WTC11 (cell line): ENCODE results near the gene MIDN. TPM values are rescaled to one million over a fixed set of nuclear protein-coding genes. Genes with fewer than 3 reads are reported as not detected.
A peak's percentile ranks its signal among the peaks of the same experiment; 100 is the strongest.

Experiments
- CREM ChIP-seq: sonication (generic); formaldehyde crosslinking; IDR thresholded peaks from 2 replicates; pipeline ENCODE4 v1.8.1; 2022; ENCODE audit warnings: mild to moderate bottlenecking, missing genetic modification reagents, moderate library complexity
- FOXP1 ChIP-seq: sonication (generic); formaldehyde crosslinking; IDR thresholded peaks from 2 replicates; pipeline ENCODE4 v1.8.0; 2022; ENCODE audit warnings: missing genetic modification reagents, mild to moderate bottlenecking, moderate library complexity, borderline replicate concordance
- TCF7 ChIP-seq: sonication (generic); formaldehyde crosslinking; IDR thresholded peaks from 2 replicates; pipeline ENCODE4 v1.8.0; 2022; ENCODE audit warnings: mild to moderate bottlenecking, low read depth, missing genetic modification reagents, moderate library complexity
- TEAD1 ChIP-seq: sonication (generic); formaldehyde crosslinking; IDR thresholded peaks from 2 replicates; pipeline ENCODE4 v1.8.0; 2022; ENCODE audit warnings: mild to moderate bottlenecking, missing genetic modification reagents
- TEAD4 ChIP-seq: sonication (generic); formaldehyde crosslinking; IDR thresholded peaks from 2 replicates; pipeline ENCODE4 v1.8.0; 2022; ENCODE audit warnings: mild to moderate bottlenecking, missing genetic modification reagents
- TP53 ChIP-seq: sonication (generic); formaldehyde crosslinking; IDR thresholded peaks from 2 replicates; pipeline ENCODE4 v1.8.1; 2023; ENCODE audit warnings: mild to moderate bottlenecking, missing genetic modification reagents
- ZNF263 ChIP-seq: sonication (generic); formaldehyde crosslinking; IDR thresholded peaks from 2 replicates; pipeline ENCODE4 v1.8.1; 2022; ENCODE audit warnings: low read depth, mild to moderate bottlenecking, moderate library complexity, missing genetic modification reagents
- ZNF317 ChIP-seq: sonication (generic); formaldehyde crosslinking; IDR thresholded peaks from 2 replicates; pipeline ENCODE4 v1.8.1; 2023; ENCODE audit warnings: low read depth, mild to moderate bottlenecking, moderate library complexity, missing genetic modification reagents, borderline replicate concordance
- total RNA-seq: library from RNA; stranded (reverse); gene quantifications from 3 replicates; pipeline ENCODE4 v1.2.3, GENCODE V29; 2021
- TF ChIP-seq, protein P1 (sequence below): sonication (generic); formaldehyde crosslinking; IDR thresholded peaks from 2 replicates; pipeline ENCODE4 v1.8.0; 2023; ENCODE audit warnings: missing genetic modification reagents, mild to moderate bottlenecking, borderline replicate concordance
- TF ChIP-seq, protein P2 (sequence below): sonication (generic); formaldehyde crosslinking; IDR thresholded peaks from 2 replicates; pipeline ENCODE4 v1.8.1; 2023; ENCODE audit warnings: mild to moderate bottlenecking, missing genetic modification reagents, borderline replicate concordance
- TF ChIP-seq, protein P3 (sequence below): sonication (generic); formaldehyde crosslinking; IDR thresholded peaks from 2 replicates; pipeline ENCODE4 v1.8.0; 2023; ENCODE audit warnings: missing genetic modification reagents
- TF ChIP-seq, protein P4 (sequence below): sonication (generic); formaldehyde crosslinking; IDR thresholded peaks from 2 replicates; pipeline ENCODE4 v1.8.1; 2022; ENCODE audit warnings: mild to moderate bottlenecking, missing genetic modification reagents, moderate library complexity, borderline replicate concordance
- TF ChIP-seq, protein P5 (sequence below): fragments of 250-450 bp; sonication (Bioruptor Pico); IDR thresholded peaks from 2 replicates; pipeline ENCODE4 v1.9.0; 2021; ENCODE audit warnings: mild to moderate bottlenecking
- TF ChIP-seq, protein P6 (sequence below): sonication (generic); formaldehyde crosslinking; IDR thresholded peaks from 2 replicates; pipeline ENCODE4 v1.8.1; 2022; ENCODE audit warnings: low read depth, mild to moderate bottlenecking, moderate library complexity, missing genetic modification reagents, borderline replicate concordance
- TF ChIP-seq, protein P7 (sequence below): sonication (generic); formaldehyde crosslinking; IDR thresholded peaks from 2 replicates; pipeline ENCODE4 v1.8.1; 2022; ENCODE audit warnings: missing genetic modification reagents, borderline replicate concordance
- TF ChIP-seq, protein P8 (sequence below): sonication (generic); formaldehyde crosslinking; IDR thresholded peaks from 2 replicates; pipeline ENCODE4 v1.8.0; 2022; ENCODE audit warnings: mild to moderate bottlenecking, missing genetic modification reagents
- TF ChIP-seq, protein P9 (sequence below): fragments of 250-450 bp; sonication (Bioruptor Pico); IDR thresholded peaks from 2 replicates; pipeline ENCODE4 v2.1.2; 2022; ENCODE audit warnings: mild to moderate bottlenecking, moderate library complexity

The MIDN gene
- total RNA-seq, 1 experiment from 2014 or later: 189 TPM

DNA sequence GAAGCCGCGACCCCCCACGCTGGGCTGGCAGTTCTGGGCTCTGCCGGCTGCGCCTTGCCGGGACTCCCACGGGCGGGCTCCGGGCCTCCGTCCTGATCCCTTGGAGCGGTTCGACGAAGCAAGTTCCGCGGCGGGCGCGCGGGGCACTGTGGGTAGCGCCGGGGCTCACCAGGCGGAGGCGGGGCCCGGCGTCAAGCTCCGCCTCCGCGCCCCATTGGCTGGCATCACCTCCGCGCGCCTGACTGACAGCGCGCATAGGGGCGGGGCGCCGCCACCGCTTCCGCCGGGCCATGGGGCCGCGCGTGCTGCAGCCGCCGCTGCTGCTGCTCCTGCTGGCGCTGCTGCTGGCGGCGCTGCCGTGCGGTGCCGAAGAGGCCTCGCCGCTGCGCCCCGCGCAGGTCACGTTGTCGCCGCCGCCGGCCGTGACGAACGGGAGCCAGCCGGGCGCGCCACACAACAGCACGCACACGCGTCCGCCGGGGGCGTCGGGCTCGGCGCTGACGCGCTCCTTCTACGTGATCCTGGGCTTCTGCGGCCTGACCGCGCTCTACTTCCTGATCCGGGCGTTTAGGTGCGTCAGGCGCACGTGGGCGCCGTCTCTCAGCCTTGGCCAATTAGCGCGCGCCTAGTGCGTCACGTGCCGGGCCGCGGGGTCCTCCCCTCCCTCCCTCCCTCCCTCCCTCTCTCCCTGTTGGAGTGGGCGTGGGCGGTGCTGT lies 27.0 kb downstream of the MIDN start, which contains the start of gene FAM174C (continued):
- TF ChIP-seq, protein P1, sequence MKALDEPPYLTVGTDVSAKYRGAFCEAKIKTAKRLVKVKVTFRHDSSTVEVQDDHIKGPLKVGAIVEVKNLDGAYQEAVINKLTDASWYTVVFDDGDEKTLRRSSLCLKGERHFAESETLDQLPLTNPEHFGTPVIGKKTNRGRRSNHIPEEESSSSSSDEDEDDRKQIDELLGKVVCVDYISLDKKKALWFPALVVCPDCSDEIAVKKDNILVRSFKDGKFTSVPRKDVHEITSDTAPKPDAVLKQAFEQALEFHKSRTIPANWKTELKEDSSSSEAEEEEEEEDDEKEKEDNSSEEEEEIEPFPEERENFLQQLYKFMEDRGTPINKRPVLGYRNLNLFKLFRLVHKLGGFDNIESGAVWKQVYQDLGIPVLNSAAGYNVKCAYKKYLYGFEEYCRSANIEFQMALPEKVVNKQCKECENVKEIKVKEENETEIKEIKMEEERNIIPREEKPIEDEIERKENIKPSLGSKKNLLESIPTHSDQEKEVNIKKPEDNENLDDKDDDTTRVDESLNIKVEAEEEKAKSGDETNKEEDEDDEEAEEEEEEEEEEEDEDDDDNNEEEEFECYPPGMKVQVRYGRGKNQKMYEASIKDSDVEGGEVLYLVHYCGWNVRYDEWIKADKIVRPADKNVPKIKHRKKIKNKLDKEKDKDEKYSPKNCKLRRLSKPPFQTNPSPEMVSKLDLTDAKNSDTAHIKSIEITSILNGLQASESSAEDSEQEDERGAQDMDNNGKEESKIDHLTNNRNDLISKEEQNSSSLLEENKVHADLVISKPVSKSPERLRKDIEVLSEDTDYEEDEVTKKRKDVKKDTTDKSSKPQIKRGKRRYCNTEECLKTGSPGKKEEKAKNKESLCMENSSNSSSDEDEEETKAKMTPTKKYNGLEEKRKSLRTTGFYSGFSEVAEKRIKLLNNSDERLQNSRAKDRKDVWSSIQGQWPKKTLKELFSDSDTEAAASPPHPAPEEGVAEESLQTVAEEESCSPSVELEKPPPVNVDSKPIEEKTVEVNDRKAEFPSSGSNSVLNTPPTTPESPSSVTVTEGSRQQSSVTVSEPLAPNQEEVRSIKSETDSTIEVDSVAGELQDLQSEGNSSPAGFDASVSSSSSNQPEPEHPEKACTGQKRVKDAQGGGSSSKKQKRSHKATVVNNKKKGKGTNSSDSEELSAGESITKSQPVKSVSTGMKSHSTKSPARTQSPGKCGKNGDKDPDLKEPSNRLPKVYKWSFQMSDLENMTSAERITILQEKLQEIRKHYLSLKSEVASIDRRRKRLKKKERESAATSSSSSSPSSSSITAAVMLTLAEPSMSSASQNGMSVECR: peak; percentile 47; the same call in 1 of the 2 replicates
- TF ChIP-seq, protein P2, sequence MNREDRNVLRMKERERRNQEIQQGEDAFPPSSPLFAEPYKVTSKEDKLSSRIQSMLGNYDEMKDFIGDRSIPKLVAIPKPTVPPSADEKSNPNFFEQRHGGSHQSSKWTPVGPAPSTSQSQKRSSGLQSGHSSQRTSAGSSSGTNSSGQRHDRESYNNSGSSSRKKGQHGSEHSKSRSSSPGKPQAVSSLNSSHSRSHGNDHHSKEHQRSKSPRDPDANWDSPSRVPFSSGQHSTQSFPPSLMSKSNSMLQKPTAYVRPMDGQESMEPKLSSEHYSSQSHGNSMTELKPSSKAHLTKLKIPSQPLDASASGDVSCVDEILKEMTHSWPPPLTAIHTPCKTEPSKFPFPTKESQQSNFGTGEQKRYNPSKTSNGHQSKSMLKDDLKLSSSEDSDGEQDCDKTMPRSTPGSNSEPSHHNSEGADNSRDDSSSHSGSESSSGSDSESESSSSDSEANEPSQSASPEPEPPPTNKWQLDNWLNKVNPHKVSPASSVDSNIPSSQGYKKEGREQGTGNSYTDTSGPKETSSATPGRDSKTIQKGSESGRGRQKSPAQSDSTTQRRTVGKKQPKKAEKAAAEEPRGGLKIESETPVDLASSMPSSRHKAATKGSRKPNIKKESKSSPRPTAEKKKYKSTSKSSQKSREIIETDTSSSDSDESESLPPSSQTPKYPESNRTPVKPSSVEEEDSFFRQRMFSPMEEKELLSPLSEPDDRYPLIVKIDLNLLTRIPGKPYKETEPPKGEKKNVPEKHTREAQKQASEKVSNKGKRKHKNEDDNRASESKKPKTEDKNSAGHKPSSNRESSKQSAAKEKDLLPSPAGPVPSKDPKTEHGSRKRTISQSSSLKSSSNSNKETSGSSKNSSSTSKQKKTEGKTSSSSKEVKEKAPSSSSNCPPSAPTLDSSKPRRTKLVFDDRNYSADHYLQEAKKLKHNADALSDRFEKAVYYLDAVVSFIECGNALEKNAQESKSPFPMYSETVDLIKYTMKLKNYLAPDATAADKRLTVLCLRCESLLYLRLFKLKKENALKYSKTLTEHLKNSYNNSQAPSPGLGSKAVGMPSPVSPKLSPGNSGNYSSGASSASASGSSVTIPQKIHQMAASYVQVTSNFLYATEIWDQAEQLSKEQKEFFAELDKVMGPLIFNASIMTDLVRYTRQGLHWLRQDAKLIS: peak; percentile 54; the same call in 1 of the 2 replicates
- TF ChIP-seq ZNF317 (CRISPR knock-in tag) (no peak), TEAD4 (CRISPR knock-in tag) (no peak), TP53 (CRISPR knock-in tag) (peak; percentile 86), CREM (CRISPR knock-in tag) (peak; percentile 76; the same call in 1 of the 2 replicates), ZNF263 (no peak), TEAD1 (CRISPR knock-in tag) (peak; percentile 50; the same call in 1 of the 2 replicates), FOXP1 (CRISPR knock-in tag) (no peak; the same call in 1 of the 2 replicates), TCF7 (CRISPR knock-in tag) (no peak; the same call in 1 of the 2 replicates)
- TF ChIP-seq, protein P3, sequence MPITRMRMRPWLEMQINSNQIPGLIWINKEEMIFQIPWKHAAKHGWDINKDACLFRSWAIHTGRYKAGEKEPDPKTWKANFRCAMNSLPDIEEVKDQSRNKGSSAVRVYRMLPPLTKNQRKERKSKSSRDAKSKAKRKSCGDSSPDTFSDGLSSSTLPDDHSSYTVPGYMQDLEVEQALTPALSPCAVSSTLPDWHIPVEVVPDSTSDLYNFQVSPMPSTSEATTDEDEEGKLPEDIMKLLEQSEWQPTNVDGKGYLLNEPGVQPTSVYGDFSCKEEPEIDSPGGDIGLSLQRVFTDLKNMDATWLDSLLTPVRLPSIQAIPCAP: no peak
- TF ChIP-seq, protein P4, sequence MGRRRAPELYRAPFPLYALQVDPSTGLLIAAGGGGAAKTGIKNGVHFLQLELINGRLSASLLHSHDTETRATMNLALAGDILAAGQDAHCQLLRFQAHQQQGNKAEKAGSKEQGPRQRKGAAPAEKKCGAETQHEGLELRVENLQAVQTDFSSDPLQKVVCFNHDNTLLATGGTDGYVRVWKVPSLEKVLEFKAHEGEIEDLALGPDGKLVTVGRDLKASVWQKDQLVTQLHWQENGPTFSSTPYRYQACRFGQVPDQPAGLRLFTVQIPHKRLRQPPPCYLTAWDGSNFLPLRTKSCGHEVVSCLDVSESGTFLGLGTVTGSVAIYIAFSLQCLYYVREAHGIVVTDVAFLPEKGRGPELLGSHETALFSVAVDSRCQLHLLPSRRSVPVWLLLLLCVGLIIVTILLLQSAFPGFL (CRISPR knock-in tag): no peak
- TF ChIP-seq, protein P5, sequence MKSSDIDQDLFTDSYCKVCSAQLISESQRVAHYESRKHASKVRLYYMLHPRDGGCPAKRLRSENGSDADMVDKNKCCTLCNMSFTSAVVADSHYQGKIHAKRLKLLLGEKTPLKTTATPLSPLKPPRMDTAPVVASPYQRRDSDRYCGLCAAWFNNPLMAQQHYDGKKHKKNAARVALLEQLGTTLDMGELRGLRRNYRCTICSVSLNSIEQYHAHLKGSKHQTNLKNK (CRISPR knock-in tag): 0 out of 2 replicates have a peak, but pooled peaks have one; percentile 86
- TF ChIP-seq, protein P6, sequence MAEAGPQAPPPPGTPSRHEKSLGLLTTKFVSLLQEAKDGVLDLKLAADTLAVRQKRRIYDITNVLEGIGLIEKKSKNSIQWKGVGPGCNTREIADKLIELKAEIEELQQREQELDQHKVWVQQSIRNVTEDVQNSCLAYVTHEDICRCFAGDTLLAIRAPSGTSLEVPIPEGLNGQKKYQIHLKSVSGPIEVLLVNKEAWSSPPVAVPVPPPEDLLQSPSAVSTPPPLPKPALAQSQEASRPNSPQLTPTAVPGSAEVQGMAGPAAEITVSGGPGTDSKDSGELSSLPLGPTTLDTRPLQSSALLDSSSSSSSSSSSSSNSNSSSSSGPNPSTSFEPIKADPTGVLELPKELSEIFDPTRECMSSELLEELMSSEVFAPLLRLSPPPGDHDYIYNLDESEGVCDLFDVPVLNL (CRISPR knock-in tag): no peak; the same call in none of the 2 replicates
- TF ChIP-seq, protein P7, sequence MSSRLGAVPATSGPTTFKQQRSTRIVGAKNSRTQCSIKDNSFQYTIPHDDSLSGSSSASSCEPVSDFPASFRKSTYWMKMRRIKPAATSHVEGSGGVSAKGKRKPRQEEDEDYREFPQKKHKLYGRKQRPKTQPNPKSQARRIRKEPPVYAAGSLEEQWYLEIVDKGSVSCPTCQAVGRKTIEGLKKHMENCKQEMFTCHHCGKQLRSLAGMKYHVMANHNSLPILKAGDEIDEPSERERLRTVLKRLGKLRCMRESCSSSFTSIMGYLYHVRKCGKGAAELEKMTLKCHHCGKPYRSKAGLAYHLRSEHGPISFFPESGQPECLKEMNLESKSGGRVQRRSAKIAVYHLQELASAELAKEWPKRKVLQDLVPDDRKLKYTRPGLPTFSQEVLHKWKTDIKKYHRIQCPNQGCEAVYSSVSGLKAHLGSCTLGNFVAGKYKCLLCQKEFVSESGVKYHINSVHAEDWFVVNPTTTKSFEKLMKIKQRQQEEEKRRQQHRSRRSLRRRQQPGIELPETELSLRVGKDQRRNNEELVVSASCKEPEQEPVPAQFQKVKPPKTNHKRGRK: no peak
- TF ChIP-seq, protein P8, sequence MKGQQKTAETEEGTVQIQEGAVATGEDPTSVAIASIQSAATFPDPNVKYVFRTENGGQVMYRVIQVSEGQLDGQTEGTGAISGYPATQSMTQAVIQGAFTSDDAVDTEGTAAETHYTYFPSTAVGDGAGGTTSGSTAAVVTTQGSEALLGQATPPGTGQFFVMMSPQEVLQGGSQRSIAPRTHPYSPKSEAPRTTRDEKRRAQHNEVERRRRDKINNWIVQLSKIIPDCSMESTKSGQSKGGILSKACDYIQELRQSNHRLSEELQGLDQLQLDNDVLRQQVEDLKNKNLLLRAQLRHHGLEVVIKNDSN (CRISPR knock-in tag): peak; percentile 100
- TF ChIP-seq, protein P9, sequence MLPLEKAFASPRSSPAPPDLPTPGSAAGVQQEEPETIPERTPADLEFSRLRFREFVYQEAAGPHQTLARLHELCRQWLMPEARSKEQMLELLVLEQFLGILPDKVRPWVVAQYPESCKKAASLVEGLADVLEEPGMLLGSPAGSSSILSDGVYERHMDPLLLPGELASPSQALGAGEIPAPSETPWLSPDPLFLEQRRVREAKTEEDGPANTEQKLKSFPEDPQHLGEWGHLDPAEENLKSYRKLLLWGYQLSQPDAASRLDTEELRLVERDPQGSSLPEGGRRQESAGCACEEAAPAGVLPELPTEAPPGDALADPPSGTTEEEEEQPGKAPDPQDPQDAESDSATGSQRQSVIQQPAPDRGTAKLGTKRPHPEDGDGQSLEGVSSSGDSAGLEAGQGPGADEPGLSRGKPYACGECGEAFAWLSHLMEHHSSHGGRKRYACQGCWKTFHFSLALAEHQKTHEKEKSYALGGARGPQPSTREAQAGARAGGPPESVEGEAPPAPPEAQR (CRISPR knock-in tag): no peak
- TF ChIP-seq, all 79 proteins: peak for 33
